Keratinocyte (primary cell): ENCODE data around the gene NMNAT2. TPM values are rescaled to one million over a fixed set of nuclear protein-coding genes. Genes with fewer than 3 reads are reported as not detected.

Experiments used
- DNase-seq: peaks from one replicate; pipeline ENCODE4 v3.0.0-alpha.2; 2011; ENCODE audit warnings: low read depth, missing footprints, low spot score
- FAIRE-seq: peaks from 2 replicates; lab custom pipeline; 2011; peaks lifted over from hg19 to GRCh38; lab: Jason Lieb, UNC
- H2AFZ ChIP-seq: 2 replicates; pipeline ENCODE4 v1.6.0; 2012; ENCODE audit warnings: low read length, control low read depth, inconsistent platforms; ENCODE audit not compliant: control insufficient read depth
- H3K27ac ChIP-seq: 2 replicates; pipeline ENCODE4 v1.5.1; 2011; ENCODE audit warnings: low read length; ENCODE audit not compliant: control insufficient read depth, insufficient read depth
- H3K27me3 ChIP-seq: 3 replicates; pipeline ENCODE4 v1.6.0; 2011; ENCODE audit warnings: low read length; ENCODE audit not compliant: control insufficient read depth, insufficient read depth; ENCODE audit errors: extremely low read depth
- H3K36me3 ChIP-seq, 2 experiments: 2 replicates in 1 of 2; 3 replicates in 1 of 2; pipeline ENCODE4 v1.5.1; 2011; ENCODE audit warnings: low read length in 2 of 2, mild to moderate bottlenecking in 1 of 2; ENCODE audit not compliant: control insufficient read depth in 2 of 2, insufficient read depth in 2 of 2; ENCODE audit errors: extremely low read depth in 1 of 2
- H3K4me1 ChIP-seq: 3 replicates; pipeline ENCODE4 v1.5.1; 2011; ENCODE audit warnings: low read length; ENCODE audit not compliant: control insufficient read depth, insufficient read depth; ENCODE audit errors: extremely low read depth
- H3K4me2 ChIP-seq: 3 replicates; pipeline ENCODE4 v1.6.0; 2011; ENCODE audit warnings: low read depth, low read length; ENCODE audit not compliant: control insufficient read depth, insufficient read depth; ENCODE audit errors: extremely low read depth
- H3K4me3 ChIP-seq, 3 experiments: fragments of 200-600 bp in 1 of 3; sonication (generic) in 1 of 3; 2 replicates in 2 of 3; 3 replicates in 1 of 3; pipeline ENCODE4 v1.5.1; 2011 to 2016; ENCODE audit warnings: low read length in 3 of 3, mild to moderate bottlenecking in 3 of 3, control low read depth in 2 of 3, inconsistent platforms in 1 of 3, low read depth in 1 of 3, mixed read lengths in 1 of 3, mixed run types in 1 of 3, moderate library complexity in 1 of 3; ENCODE audit not compliant: control insufficient read depth in 2 of 3, insufficient read depth in 2 of 3; ENCODE audit errors: extremely low read depth in 1 of 3
- H3K79me2 ChIP-seq: 2 replicates; pipeline ENCODE4 v1.6.0; 2012; ENCODE audit warnings: low read length; ENCODE audit not compliant: control insufficient read depth, insufficient read depth
- H3K9ac ChIP-seq: 3 replicates; pipeline ENCODE4 v1.6.0; 2011; ENCODE audit warnings: low read length; ENCODE audit not compliant: control insufficient read depth, insufficient read depth; ENCODE audit errors: extremely low read depth
- H3K9me1 ChIP-seq: 3 replicates; pipeline ENCODE4 v1.6.0; 2011; ENCODE audit warnings: low read length; ENCODE audit not compliant: control insufficient read depth, insufficient read depth; ENCODE audit errors: extremely low read depth
- H3K9me3 ChIP-seq: 2 replicates; pipeline ENCODE4 v1.5.1; 2012; ENCODE audit warnings: low read depth, low read length; ENCODE audit not compliant: control insufficient read depth
- H4K20me1 ChIP-seq: 3 replicates; pipeline ENCODE4 v1.6.0; 2011; ENCODE audit warnings: low read length; ENCODE audit not compliant: control insufficient read depth, insufficient read depth; ENCODE audit errors: extremely low read depth
- CTCF ChIP-seq, 3 experiments: IDR thresholded peaks in 1 of 3; conservative IDR thresholded peaks in 1 of 3; optimal IDR thresholded peaks in 1 of 3; 2 replicates in 2 of 3; 3 replicates in 1 of 3; pipeline versions ENCODE3 to v1.5.1; 2011; ENCODE audit warnings: low read length in 3 of 3, mild to moderate bottlenecking in 3 of 3, moderate library complexity in 2 of 3, control low read depth in 1 of 3, inconsistent platforms in 1 of 3; ENCODE audit not compliant: insufficient read depth in 2 of 3; ENCODE audit errors: extremely low read depth in 1 of 3
- EZH2 ChIP-seq: IDR thresholded peaks from one replicate; pipeline ENCODE4 v1.6.1; 2012; ENCODE audit warnings: inconsistent platforms, mild to moderate bottlenecking, low read length, moderate library complexity
- dilution Hi-C: fragments of 300-500 bp; cut with MboI; formaldehyde crosslinking; loops from one replicate; pipeline ENCODE4 v1.7.0; 2020; ENCODE audit warnings: low sequenced_read_pairs; ENCODE audit not compliant: extremely low pct_ligation_motif_present
- polyA plus RNA-seq, 5 experiments: library from polyadenylated mRNA; depleted of rRNA in 3 of 5; stranded (reverse) in 3 of 5; stranded (forward) in 1 of 5; unstranded in 1 of 5; fragments of >200 nt; gene quantifications; 1 replicate in 1 of 5; 2 replicates in 3 of 5; 3 replicates in 1 of 5; pipeline versions ENCODE4 v1.2.1 to v1.2.3, GENCODE V29; 2011 to 2012; ENCODE audit warnings: missing spikeins in 2 of 5, low read depth in 1 of 5, low replicate concordance in 1 of 5

The NMNAT2 gene
- polyA plus RNA-seq, 1 donor (not counting 4 experiments of a cell fraction or from before 2014, with no cell fraction given) = 0.72 TPM

GRCh38 chr1:183223467-183223866, 194.7 kb downstream of the NMNAT2 start:
- Histone ChIP-seq H3K79me2 (no peaks in the 10 kb centered on the region), H3K36me3 (peaks cover 65 to 82% of the 10 kb centered on the region in 2 experiments), H3K9me3 (no peaks in the 10 kb centered on the region), H3K9me1 (no peaks in the 10 kb centered on the region), H3K9ac (no peak overlapping the region), H3K4me1 (peaks cover 17% of the 10 kb centered on the region), H2AFZ (no peak overlapping the region), H4K20me1 (peaks cover 10% of the 10 kb centered on the region), H3K4me2 (no peak overlapping the region), H3K27ac (no peak overlapping the region), H3K27me3 (no peaks in the 10 kb centered on the region), H3K4me3 (no peak overlapping the region)
- no peak for FAIRE-seq
- TF ChIP-seq EZH2 (no peak), CTCF (optimal IDR thresholded peaks at IDR 0.05 in 1 of 3, IDR thresholded peaks at IDR 0.05 in 1 of 3, conservative IDR thresholded peaks at IDR 0.05 in 1 of 3; ENCODE audit: extremely low read depth in 1 of 3, insufficient read depth in 2 of 3, low read length in 3 of 3) (no peak)
- dilution Hi-C loops = no loop called here
- no peak for DNase-seq

- Histone ChIP-seq H3K9ac (no peak overlapping the region), H3K9me3 (no peaks in the 10 kb centered on the region), H3K9me1 (no peaks in the 10 kb centered on the region), H3K36me3 (peaks cover 65 to 83% of the 10 kb centered on the region in 2 experiments), H3K4me3 (no peak overlapping the region), H2AFZ (no peak overlapping the region), H3K79me2 (no peaks in the 10 kb centered on the region), H3K27me3 (no peaks in the 10 kb centered on the region), H3K4me2 (no peak overlapping the region), H3K27ac (peak overlapping the region; percentile 22), H3K4me1 (peaks cover 11% of the 10 kb centered on the region), H4K20me1 (peaks cover 11% of the 10 kb centered on the region)
- no peak for FAIRE-seq
- TF ChIP-seq CTCF (optimal IDR thresholded peaks at IDR 0.05 in 1 of 3, IDR thresholded peaks at IDR 0.05 in 1 of 3, conservative IDR thresholded peaks at IDR 0.05 in 1 of 3; ENCODE audit: extremely low read depth in 1 of 3, insufficient read depth in 2 of 3, low read length in 3 of 3) (no peak), EZH2 (no peak)
- dilution Hi-C loops = no loop called here
- DNase-seq = no peak
These were observed 195.3 kb downstream of the NMNAT2 start for GRCh38 chr1:183222909-183223308.
